NCI-H146 (cell line): ENCODE data around the gene SAMD11.
"Not testable (repeated sequence)": the region's sequence is repeated elsewhere in the genome, so short reads cannot be mapped to it uniquely, and the experiment has no call there.

Experiments used
- DNase-seq: peaks from one replicate; lab custom pipeline; 2025; lab: John Stamatoyannopoulos, UW

SAMD11 gene

DNA sequence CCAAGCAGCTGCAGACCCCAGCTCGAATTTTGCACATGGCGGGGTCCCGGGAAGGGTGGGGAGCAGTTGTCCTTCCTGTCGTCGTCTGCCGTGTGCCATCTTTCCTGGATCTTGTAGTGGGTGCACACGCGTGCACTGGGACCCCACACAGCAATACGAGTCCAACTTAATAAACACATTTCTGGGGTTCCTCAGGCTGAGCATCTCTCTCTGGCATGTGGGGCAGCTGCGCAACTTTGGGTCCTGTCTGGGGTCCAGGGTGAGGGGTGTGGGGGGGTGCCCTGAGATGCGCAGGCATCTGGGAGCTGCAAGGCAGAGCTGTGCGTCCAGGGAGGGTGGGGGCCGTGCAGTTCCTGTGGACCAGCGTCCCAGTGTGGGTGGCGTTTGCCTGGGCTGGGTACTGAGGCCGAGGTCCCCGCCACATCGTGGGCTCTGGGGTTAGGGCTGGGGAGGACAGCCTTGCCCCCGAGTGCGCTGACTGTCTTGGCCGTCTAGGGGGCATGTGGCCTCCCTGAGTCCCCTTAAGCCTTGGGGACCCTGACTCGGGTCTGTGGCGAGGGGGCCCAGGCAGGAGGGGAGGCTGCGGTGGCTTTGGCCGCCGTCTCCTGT, 41.9 kb downstream of the SAMD11 start:
- DNase-seq = no peak

DNA sequence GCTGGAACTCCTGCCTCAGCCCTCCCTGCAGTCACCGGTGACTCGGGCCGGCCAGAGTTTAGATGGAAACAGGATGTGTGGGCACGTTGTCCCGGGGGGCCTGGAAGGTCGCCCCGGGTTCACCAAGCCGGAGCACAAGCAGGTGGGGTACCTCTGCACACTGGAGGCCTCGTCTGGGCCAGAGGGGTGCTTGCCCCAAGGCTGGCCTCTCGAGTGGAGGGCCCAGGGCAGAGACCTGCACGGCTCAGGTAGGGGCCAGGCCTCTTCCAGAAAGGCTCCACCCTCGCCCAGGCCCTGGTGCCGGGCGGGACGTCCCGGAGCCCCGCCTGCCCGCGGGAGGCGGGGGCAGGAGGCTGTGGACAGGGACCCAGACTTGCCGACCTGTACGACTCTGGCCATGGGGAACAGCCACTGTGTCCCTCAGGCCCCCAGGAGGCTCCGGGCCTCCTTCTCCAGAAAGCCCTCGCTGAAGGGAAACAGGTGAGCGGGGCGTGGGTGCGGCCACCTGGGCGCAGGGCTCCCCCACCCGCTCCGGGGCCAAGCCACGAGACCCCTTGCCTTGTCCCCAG, 42.5 kb downstream of the SAMD11 start, which contains the start of gene PLEKHN1:
Gene PLEKHN1 (plus strand): TSS at position 348 of the 569 bp plus-strand sequence. CDS start 50 bp downstream, at position 398.
- DNase-seq = no peak

DNA sequence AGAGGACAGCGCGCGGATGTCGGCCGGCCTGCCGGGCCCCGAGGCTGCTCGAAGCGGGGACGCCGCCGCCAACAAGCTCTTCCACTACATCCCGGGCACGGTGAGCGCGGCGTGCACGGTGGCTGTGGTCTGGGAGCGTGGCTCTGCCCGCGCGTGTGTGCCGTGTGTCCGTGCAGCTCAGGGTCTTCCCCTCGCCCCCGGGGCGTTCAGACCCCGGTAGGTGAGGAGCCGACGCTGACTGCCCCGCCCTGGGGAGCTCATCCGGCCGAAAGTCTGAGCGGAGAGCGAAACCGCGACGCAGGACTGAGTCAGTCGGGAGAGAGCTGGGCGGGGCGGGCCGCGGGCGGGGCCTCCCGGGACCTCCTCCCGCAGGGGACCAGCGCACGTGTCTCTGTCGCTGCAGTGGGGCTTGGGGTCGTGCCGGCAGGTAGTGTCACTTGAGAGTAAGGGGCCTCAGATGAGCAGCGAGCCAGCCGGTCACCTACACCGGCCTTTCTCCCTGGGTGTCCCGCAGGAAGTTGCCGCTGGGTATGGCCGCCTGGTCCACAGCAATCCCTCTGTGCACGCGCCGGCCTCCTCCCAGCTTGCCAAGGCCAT, 43.1 kb downstream of the SAMD11 start:
- no peak for DNase-seq

DNA sequence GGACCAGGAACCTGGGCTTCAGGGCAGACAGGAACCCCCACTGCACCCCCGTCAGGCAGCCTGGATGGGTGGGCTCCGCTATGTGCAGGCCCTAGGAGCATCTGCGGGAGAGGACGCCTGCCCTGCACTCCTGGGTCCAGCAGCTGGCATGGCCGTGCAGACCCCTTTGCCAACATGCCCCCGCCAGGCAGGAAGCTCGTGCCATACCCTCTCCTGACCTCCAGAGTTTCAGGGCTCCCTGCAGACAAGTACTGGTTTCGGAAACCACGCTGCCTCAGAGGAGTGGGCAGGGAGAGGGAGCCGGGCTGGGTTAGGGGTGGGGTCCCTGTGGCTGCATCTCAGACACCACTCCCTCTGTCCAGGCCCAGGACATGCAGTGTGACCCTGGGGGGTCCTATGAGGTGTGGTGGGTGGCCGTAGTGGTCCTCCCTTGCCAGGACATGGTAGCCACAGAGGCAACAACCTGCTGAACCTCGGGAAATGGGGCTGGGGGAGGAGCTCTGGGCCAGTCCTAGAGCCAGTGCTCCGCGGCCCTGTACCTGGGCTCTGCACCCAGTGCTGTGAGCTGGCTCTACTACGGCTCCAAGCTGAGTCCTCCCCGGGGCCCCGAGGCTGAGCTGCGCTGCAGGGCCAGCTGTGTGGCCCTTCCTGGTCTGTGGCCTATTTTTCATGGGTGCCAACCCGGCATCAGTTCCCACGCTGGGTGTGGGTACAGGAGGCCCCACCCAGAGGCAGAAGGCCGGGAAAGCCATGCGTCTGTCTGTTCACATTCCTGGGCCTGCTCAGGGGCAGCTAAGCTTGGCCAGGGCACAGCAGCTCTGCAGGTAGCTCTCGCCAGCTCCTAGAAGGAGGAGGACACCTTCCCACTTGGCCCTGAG, 44.0 kb downstream of the SAMD11 start:
- no peak for DNase-seq

DNA sequence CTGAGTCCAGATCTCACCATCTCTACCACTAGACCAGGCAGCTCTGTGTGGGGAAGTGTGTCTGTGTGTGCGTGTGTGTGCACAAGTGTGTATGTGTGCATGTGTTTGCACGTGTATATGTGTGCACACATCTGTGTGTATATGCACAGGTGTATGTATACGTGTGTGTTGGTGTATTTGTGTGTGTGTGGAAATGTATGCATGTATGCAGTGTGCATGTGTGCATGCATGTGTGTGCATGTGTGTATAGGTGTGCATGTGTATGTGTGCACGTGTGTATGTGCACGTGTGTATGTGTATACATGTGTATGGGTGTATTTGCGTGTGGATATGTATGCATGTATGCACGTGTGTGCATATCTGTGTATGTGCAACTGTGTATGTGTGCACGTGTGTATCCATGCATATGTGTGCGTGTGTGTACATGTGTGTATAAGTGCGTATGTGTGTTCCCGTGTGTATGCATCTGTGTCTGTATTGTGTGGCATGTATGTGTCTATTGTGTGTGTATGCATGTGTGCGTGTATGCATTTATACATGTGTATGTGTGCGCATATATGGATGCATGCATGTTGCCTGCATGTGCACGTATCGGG, 45.6 kb downstream of the SAMD11 start:
- DNase-seq = no peak

DNA sequence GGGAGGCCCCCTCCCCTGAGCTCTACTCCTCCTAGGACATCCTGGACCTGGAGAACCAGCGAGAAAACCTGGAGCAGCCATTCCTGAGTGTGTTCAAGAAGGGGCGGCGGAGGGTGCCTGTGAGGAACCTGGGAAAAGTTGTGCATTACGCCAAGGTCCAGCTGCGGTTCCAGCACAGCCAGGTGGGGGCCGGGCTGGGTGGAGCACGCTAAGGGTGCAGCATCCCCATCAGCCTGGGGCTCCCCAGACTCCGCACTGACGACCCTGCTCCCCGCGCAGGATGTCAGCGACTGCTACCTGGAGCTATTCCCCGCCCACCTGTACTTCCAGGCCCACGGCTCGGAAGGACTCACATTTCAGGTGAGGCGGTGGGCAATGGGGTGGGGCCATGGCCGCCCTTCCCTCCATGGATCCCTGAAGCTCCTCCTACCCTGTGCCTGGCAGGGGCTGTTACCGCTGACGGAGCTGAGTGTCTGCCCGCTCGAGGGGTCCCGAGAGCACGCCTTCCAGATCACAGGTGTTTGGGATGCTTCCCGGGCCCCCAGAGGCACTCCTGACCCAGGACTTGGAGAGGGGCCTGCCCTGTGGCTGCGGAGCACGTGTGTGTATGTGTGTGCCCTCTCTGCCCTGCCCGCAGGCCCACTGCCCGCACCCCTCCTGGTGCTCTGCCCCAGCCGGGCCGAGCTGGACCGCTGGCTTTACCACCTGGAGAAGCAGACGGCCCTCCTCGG, 46.7 kb downstream of the SAMD11 start:
- DNase-seq = no peak

DNA sequence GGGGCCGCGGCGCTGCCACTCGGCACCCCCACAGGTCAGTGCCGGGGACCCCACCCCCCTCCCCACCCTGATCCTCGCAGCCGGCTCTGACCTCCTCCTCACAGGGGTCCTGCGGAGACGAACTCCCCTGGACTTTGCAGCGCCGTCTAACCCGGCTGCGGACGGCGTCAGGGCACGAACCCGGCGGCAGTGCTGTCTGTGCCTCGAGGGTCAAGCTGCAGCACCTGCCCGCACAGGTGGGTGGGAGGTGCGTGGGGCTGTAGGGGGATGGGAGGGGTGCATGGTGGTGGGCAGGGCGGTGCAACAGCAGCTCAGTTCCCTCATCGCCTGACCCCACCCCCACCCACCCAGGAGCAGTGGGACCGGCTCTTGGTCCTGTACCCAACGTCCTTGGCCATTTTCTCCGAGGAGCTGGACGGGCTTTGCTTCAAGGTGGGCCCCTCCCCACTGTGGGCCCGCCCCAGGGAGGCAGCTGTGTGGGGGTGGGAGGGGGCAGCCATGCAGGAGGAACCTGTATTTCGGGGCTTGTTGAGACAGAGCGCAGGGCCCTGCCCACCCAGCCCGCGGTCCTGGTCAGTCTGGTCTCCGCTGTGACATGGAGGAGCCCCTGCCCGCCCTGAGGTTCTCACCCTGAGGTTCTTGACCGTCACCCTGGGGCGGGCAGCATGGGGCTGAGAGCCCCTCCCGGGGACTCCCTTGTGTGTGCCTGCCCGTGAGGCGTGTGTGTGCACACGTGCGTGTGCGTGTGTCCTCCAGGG, 47.4 kb downstream of the SAMD11 start:
- DNase-seq = no peak

DNA sequence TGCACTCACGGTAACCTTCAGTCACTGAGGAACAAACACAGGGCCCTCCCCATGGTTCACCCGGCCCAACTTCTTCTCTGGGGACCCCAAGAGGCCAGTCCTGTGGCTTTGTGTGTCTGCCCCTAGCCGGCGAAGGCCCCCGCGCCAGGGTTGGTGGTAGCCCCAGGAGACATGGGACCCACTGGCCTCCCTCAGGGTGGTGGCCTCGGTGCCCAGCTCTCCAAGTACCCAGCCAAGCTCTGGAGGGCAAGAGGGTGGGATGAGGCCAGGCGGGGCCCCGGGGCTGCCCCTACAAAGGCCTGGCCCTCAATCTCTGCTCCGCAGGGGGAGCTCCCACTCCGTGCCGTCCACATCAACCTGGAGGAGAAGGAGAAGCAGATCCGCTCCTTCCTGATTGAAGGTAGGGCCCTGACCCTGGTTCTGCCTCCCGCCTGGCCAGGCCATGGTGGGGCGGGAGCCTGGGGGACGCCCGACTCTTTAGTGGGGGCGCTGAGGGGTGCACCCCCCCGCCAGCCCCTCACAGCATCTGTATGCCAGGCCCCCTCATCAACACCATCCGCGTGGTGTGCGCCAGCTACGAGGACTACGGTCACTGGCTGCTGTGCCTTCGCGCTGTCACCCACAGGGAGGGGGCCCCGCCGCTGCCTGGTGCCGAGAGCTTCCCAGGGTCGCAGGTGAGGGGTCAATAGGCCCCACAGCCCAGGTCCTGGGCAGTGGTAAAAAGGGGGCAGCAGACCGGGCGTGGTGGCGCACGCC, 48.2 kb downstream of the SAMD11 start:
- DNase-seq = no peak

DNA sequence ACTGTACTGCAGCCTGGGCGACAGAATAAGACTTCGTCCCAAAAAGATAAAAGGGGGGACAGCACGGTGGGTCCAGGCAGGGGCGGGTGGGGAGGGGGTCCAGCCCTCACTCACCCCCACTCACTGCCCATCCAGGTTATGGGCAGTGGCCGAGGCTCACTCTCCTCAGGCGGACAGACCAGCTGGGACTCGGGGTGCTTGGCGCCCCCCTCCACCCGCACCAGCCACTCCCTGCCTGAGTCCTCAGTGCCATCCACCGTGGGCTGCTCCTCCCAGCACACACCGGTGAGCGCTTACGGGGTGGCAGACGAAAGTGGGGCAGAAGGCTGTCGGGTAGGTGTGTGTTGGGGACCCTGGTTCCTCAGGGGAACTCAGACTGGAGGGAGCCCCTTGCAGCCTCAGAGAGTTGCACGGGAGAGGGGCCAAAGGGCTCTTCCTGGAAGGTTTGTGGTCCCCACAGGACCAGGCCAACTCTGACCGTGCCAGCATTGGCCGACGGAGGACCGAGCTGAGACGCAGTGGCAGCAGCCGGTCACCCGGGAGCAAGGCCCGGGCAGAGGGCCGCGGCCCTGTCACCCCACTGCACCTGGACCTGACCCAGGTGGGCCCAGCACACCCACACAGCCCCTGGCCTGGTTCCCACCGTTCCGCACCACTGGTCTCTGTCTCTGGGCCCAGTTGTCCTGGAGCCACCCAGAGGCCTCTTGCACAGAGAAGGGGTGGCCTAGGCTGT, 49.2 kb downstream of the SAMD11 start:
- DNase-seq = no peak

DNA sequence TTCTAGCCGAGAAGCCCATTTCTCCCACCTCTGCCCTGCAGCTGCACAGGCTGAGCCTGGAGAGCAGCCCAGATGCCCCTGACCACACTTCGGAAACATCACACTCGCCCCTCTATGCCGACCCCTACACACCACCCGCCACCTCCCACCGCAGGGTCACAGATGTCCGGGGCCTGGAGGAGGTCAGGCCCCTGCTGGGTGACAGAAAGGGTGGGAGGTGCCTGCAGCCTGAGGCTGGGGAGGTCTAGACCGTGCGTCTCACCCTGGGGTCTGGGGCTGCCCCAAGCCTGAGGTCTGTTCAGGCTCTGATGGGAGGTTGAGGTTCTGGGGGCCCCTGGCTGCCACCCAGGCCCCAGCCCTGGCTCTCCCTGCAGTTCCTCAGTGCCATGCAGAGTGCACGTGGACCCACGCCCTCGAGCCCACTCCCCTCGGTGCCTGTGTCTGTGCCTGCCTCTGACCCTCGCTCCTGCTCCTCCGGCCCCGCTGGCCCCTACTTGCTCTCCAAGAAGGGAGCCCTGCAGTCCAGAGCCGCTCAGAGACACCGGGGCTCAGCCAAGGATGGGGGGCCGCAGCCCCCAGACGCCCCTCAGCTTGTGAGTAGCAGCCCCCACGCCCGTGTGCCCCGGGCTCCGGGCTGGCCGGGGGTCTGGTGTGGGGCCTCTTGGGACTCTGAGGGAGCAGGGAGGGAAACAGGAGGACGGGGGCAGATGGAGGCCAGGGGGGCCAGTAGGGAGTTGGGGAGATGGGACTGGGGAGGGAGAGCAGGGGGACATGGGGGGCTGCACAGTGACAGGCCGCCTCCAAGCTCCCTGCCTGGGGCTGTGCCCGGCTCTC, 50.0 kb downstream of the SAMD11 start:
- no peak for DNase-seq

DNA sequence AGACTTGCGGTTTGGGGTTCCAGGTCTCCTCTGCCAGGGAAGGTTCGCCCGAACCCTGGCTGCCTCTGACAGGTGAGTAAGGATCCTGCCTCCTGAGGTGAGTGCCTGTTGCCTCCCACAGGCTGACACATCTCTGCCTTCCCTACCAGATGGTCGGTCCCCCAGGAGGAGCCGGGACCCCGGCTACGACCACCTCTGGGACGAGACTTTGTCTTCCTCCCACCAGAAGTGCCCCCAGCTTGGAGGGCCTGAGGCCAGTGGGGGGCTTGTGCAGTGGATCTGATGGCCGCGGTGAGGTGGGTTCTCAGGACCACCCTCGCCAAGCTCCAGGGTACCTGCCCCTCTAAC, 50.5 kb downstream of the SAMD11 start:
- no peak for DNase-seq

DNA sequence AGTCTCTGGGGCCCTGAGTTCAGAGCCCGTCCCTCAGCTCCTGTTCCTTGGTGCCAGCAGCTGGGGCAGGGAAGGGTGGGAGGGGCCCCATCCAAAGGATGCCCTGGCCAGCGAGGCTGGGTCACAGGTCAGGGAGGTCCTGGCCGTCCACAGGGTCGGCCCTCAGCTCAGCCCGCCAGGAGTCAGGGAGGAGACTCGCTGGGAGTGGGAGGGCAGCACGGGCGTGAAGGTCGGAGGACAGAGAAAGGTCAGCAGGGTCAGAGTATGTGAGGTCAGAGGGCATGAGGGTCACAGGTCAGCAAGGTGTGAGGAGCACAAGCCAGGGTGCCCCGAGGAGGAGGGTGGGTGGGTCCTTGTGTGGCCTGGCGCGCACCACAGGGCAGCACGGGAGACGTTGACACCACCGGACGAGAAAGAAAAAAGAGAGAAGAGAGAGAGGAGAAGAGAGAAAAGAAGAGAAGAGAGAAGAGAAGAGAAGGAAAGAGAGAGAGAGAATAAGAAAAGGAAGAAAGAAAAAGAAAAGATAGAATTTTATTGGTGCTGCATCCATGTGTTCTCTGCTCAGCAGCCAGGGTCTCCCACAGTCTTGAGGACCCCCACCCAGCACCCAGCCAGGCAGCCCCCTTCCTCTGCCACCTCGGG, 51.1 kb downstream of the SAMD11 start:
- no peak for DNase-seq

DNA sequence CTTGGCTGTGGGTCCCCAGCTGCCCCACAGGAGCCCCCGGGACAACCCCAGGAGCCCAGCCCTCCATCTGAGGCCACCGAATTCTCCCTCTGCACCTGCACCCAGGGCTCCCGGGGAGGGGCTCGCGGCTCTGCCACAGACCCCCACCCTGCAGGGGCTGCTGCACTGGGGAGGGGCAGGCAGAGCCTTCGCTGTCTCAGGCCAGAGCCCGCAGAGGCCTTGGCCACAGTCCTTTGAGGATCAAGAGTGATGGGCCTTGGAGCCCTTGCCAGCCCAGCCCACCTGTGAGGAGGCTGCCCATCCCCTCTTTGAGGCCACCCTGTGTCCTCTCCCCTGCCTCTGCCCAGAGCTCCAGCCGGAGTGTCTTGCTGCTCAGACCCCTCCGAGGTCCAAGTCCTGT, 51.6 kb downstream of the SAMD11 start:
- no peak for DNase-seq

DNA sequence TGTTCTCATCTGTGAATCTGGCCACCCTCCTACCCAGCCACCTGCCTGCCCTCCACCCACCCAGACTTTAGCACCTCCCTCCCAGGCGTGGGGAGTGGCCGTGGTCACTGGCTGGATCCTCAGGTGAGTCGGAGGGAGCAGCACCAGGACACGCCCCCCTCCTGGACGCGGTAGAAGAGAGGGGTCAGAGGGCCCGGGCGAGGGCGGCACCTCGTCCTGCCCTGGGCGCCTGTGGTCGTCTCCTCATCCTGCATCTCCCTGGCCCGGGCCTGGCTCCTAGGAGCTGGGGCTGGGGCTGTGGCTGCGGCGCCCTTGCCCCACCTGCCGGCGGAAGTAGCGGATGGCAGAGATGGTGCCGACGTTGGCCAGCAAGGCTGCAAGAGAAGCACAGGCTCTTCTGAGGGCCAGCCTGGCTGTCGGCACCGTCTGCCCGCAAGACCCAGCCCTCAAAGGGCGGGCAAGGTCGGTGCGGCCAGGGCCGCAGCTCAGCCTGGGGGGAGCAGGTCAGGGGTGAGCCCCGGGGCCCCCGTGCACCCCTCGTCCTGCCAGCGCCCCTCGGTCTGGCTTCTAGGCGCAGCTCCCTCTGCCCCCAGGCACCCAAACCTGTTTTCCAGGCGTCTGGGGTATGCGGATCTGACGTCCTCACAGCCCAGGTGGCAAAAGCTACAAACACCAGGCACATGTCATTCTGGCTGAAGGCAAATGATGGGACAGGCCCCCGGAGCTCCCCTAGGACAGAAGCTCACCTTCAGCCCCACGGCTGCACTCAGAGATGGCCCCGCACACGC, 52.4 kb downstream of the SAMD11 start:
- peak; percentile 52 for DNase-seq

DNA sequence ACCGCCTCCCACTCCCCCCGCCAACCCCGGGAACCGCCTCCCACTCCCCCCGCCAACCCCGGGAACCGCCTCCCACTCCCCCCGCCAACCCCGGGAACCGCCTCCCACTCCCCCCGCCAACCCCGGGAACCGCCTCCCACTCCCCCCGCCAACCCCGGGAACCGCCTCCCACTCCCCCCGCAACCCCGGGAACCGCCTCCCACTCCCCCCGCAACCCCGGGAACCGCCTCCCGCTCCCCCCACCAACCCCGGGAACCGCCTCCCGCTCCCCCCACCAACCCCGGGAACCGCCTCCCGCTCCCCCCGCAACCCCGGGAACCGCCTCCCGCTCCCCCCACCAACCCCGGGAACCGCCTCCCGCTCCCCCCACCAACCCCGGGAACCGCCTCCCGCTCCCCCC, 53.1 kb downstream of the SAMD11 start:
- not testable (repeated sequence) for DNase-seq

DNA sequence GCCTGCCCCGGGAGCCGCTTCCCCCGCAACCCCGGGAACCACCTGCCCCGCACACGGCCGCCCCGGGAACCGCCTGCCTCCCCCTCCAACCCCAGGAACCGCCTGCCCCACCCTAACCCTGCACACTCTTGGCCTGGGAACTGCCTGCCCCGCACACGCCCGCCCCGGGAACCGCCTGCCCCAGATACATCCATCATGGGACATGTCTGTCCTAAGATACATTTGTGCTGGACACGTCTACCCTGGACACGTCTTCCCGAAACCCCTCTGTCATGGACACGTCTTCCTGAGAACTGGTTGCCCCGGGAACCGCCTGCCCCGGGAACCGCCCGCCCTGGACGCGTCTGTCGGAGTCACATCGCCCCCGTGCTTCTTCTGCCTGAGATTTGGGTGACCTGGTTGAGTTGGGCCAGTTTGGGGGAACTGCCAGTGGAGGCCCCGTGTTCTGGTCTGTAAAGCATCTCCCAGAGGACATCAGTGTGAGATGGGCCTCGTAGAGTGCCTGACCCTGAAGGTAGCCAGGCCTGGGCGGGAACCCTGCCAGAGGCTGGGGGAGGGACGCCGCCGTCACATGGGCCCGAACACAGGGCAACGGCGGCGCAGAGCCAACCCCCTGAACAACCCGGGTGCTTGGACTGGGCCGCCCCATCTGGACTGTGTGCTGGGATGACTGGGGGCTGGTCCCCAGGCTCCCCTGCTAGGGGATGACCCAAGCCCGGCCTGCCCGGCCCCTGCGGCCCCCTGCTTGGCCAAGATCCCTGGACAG, 54.5 kb downstream of the SAMD11 start:
- no peak for DNase-seq
